GM12872 (cell line): Measurements from ENCODE around the gene CDK14.

ENCODE experiments used
- CTCF ChIP-seq: IDR thresholded peaks from 3 replicates; pipeline ENCODE4 v1.5.1; 2011; ENCODE audit warnings: low read depth, mild to moderate bottlenecking, low read length, moderate library complexity; ENCODE audit not compliant: insufficient read depth

CDK14 gene

GRCh38 chr7:90965211-90965610, 369.1 kb downstream of the CDK14 start:
- TF ChIP-seq CTCF, result no peak

GRCh38 chr7:90966346-90966745, 370.2 kb downstream of the CDK14 start:
- no peak for TF ChIP-seq CTCF

GRCh38 chr7:90968871-90969270, 372.8 kb downstream of the CDK14 start:
- TF ChIP-seq CTCF, result no peak

GRCh38 chr7:90972906-90973550, 376.9 kb downstream of the CDK14 start:
- no peak for TF ChIP-seq CTCF

- TF ChIP-seq CTCF, result no peak
Observed at GRCh38 chr7:90977056-90977455, 380.9 kb downstream of the CDK14 start.

- TF ChIP-seq CTCF, result no peak
Observed at GRCh38 chr7:90980545-90980944, 384.4 kb downstream of the CDK14 start.

- no peak for TF ChIP-seq CTCF
Observed at GRCh38 chr7:90982228-90982627, 386.1 kb downstream of the CDK14 start.
